HFF-Myc (cell line): ENCODE measurements around the gene CNPY3.

Experiments
- DNase-seq: peaks from one replicate; pipeline ENCODE4 v3.0.0-alpha.2; 2011; ENCODE audit warnings: low read depth; ENCODE audit errors: extremely low read depth
- H3K4me3 ChIP-seq: replicated peaks from 2 replicates; pipeline ENCODE4 v1.5.1; 2011; ENCODE audit warnings: low read depth, mild to moderate bottlenecking, control low read depth, low read length
- CTCF ChIP-seq: IDR thresholded peaks from 2 replicates; pipeline ENCODE4 v1.5.1; 2012; ENCODE audit warnings: mild to moderate bottlenecking, low read depth, low read length, control low read depth; ENCODE audit errors: missing control alignments

CNPY3 gene

GRCh38 chr6:42968126-42968701, 38.9 kb downstream of the CNPY3 start:
- TF ChIP-seq CTCF, result no peak
- DNase-seq, result no peak
- H3K4me3 ChIP-seq, result no peak overlapping the region

DNA sequence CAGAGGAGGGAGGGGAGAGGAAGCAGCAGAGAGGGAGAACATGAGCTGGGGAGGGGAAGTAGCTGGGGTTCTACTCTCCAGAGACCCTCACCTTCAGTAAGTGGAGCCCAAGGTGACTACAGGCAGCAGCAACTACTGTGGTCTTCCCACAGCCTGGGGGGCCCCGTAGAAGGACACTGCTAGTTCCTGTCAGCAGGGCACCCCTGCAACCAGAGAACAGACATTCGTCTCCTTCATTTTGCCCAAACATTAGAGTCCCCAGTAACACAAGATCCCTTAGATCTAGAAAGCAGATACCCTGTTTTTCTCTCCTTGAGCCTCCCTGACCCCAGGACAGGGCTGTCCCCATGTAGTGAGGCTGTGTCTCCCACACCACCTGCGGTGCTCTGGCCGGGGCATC, 39.5 kb downstream of the CNPY3 start:
- no peak for TF ChIP-seq CTCF

DNA sequence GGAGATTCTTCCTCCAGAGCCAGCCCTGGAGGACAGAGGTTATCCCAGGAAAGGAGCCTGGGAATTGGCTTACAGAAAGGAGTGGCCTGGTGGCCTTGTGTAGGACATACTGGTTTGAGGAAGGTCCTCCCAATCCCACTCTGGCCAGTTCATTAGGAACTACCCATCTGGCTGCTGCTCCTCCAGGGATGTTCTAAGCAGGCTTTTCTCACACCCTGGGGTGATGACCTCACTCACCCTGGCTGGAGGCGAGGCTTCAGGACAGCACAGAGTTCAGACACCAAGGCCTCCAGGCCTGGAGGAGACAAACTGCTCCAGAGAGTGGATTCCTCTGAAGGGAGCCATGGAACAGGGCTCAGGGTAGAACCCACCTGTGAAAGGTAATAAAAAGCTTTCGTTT, 40.2 kb downstream of the CNPY3 start:
- DNase-seq, result no peak
- no peak for TF ChIP-seq CTCF
- no peak overlapping the region for H3K4me3 ChIP-seq

More for the DNA sequence above, 39.5 kb downstream of the CNPY3 start:
- H3K4me3 ChIP-seq, result no peak overlapping the region
- DNase-seq, result no peak

DNA sequence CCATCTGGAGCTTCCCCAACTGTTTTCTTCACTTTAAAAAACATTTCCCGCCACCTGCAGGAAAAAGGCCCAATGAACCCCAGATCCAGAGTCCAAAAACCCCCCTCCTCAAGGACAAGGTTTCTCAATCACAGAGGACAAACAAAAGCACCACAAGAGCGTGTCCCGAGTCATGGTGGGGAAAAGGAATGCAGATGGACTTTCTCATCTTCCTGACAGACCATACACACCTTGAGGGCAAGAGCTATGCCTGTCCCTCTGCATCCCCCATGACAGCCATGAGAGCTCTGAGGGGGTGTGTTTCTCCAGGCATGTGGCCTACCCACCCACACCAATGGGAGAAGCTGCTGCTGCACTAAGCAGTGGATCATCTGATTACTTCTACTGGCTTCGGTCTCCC, 40.7 kb downstream of the CNPY3 start:
- no peak for DNase-seq
- no peak for TF ChIP-seq CTCF
- no peak overlapping the region for H3K4me3 ChIP-seq

DNA sequence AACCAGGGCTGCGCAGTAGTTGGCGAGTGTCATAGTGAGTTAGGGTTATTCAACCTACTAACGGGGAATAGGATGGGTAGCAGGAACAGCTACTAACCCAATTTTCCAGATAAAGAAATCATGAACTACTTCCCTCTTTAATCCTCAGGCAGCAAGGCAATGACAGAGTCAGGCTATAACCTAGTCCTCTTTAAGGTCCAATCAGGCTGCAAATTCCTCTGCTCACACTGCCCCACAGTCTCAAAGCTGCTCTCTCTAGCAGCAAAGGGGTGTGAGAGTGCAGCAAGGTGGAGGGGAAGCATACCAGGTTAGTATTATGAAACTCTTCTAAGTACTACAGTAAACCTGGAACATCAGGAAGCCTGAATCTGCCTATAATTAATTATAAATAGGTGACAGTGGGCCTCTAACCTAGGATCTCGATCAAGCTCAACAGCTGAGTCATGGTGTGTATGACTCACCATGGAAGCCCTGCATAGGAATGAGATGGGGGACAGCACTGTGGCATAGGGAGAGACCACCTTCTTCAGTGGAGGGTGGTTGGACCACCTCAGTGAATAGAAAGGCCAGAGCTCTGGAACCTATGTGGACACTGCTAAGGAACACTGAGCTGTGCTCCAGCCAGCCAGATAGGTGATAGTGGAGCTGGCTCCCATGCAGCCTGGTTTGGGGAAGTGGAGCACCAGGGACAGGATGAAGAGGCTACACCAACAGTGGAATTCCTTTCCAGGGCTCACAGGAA, 41.8 kb downstream of the CNPY3 start:
- no peak overlapping the region for H3K4me3 ChIP-seq
- TF ChIP-seq CTCF, result no peak
- no peak for DNase-seq

DNA sequence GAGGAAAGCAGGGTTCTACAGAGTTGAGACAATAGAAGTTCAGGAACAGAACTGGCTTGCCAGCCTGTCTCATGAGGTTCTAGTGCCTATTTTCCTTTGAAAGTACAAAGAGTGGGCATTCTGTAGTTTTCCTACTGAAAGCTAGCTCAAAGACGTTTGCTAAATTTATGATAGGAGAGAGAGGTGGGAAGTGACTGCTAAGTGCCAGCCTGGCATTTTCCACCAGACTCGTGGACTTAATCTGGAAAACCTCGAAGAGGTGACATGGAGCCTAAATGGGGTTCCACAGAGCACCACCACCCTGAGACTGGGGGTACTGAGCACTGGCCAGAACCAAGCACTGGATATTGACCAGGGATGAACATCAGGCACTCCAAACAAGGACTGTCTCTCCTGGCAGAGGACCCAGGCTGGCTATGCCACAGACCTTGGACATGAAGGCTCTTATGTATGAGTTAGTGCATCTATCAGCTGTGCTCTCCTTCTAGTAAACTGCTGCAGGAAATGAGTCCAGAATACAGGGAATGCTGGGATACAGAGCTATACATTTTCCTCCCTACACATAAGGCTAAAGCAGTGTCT, 42.6 kb downstream of the CNPY3 start:
- no peak overlapping the region for H3K4me3 ChIP-seq
- no peak for DNase-seq
- TF ChIP-seq CTCF, result no peak
